ENCODE results near the gene EFHD2. TPM values are rescaled to one million over a fixed set of nuclear protein-coding genes. Genes with fewer than 3 reads are reported as not detected.

The EFHD2 gene
- total RNA-seq, 4 donors from 2014 or later = 84.2 to 236 (median 196) TPM

DNA sequence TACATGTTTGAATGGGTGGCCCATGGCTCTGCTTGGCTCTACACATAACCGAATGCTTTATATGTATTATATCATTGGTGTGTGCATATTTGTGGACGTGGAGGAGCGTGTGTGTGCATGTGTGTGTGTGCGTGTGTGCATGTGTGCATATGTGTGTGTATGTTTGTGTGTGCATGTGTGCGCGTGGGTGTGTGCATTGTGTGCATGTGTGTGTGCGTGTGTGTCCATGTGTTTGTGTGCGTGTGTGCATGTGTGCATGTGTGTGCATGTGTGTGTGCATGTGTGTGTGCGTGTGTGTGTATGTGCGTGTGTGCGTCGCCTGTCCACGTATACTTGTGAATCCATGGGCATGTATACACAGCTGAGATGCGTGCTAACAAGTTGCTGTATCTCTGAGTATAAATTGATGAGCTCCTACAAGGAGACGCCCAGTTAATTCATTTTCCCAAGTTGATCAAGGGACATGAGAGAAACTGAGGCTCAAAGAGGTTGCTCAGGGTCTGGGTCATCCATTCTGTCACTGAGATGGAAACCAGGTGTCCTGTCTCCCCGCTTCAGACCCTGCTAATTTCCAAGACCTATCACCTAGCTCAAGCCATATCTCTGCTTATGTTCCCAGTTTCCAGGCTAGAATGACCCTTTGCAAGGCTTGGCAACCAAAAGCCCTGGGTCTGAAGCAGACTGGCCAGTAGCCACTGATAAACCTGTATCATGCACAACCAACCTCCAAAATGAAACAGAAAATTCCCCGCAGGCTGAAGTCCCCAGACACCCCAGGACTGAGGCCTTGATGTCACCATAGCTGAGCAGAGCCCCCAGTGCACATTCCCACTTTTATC lies 25.8 kb downstream of the EFHD2 start:
- Histone ChIP-seq H3K4me3 (no peak overlapping the region), H3K9me3 (no peaks in the 10 kb centered on the region), H3K36me3 (peaks cover 0 to 6% (median 0%) of the 10 kb centered on the region in 3 donors), H3K4me1 (peaks cover 0 to 8% (median 0%) of the 10 kb centered on the region in 4 donors), H3K27me3 (no peaks in the 10 kb centered on the region), H3K27ac (no peak overlapping the region)
- no peak for DNase-seq
- TF ChIP-seq, protein P1, sequence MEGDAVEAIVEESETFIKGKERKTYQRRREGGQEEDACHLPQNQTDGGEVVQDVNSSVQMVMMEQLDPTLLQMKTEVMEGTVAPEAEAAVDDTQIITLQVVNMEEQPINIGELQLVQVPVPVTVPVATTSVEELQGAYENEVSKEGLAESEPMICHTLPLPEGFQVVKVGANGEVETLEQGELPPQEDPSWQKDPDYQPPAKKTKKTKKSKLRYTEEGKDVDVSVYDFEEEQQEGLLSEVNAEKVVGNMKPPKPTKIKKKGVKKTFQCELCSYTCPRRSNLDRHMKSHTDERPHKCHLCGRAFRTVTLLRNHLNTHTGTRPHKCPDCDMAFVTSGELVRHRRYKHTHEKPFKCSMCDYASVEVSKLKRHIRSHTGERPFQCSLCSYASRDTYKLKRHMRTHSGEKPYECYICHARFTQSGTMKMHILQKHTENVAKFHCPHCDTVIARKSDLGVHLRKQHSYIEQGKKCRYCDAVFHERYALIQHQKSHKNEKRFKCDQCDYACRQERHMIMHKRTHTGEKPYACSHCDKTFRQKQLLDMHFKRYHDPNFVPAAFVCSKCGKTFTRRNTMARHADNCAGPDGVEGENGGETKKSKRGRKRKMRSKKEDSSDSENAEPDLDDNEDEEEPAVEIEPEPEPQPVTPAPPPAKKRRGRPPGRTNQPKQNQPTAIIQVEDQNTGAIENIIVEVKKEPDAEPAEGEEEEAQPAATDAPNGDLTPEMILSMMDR (IDR thresholded peaks at IDR 0.05) = no peak
- no peak for TF ChIP-seq POLR2A (IDR thresholded peaks at IDR 0.05)

DNA sequence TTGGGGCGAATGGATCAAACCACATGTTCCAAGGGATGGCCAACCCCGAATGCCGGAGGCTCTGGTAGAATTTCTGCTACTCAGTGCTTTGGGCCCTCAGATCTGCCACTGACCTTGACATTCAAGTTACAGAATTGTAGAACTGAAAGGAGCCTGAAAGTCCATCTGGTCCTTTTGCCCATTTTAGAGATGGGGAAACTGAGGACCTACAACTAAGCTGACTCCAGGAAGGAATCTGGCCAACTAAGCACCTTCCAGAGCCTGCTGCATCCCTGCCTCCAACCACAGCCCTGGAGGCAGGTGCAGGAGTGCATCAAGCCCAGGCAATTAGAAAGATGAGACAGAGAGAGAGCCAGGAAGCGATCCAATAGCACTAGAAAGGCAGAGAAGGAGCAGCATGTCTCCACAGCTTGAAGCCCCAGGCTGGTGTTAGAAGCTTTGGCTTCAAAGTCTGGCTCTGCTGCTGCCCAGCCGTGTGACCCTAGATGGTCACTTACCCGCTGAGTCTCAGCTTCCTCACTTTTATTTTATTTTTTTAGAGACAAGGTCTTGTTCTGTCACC lies 27.3 kb downstream of the EFHD2 start:
- Histone ChIP-seq H3K4me3 (no peak overlapping the region), H3K9me3 (no peaks in the 10 kb centered on the region), H3K36me3 (no peaks in the 10 kb centered on the region), H3K4me1 (peaks cover 0 to 8% (median 0%) of the 10 kb centered on the region in 4 donors), H3K27ac (no peak overlapping the region), H3K27me3 (no peaks in the 10 kb centered on the region)
- TF ChIP-seq, protein P1 (IDR thresholded peaks at IDR 0.05) = no peak
- no peak for TF ChIP-seq POLR2A (IDR thresholded peaks at IDR 0.05)
- no peak for DNase-seq

DNA sequence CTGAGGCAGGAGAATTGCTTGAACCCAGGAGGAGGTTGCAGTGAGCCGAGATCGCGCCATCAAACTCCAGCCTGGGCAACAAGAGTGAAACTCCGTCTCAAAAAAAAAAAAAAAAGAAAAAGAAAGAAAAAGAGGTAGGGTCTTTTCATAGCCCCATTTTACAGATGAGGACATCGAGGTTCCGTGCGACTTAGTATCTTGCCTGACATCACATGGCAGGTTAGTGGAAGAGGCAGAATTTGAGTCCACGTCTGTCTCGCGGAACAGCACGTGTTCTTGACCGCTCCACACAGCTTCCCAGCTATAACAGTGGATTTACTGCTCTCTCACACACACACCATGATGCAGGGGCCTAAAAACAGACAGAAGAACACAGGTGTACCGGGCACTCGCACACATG lies 29.6 kb downstream of the EFHD2 start:
- Histone ChIP-seq H3K9me3 (no peaks in the 10 kb centered on the region), H3K27me3 (no peaks in the 10 kb centered on the region), H3K27ac (no peak overlapping the region), H3K36me3 (no peaks in the 10 kb centered on the region), H3K4me1 (no peaks in the 10 kb centered on the region), H3K4me3 (no peak overlapping the region)
- TF ChIP-seq, protein P1 (IDR thresholded peaks at IDR 0.05) = no peak
- TF ChIP-seq POLR2A (IDR thresholded peaks at IDR 0.05) = no peak
- DNase-seq = no peak

DNA sequence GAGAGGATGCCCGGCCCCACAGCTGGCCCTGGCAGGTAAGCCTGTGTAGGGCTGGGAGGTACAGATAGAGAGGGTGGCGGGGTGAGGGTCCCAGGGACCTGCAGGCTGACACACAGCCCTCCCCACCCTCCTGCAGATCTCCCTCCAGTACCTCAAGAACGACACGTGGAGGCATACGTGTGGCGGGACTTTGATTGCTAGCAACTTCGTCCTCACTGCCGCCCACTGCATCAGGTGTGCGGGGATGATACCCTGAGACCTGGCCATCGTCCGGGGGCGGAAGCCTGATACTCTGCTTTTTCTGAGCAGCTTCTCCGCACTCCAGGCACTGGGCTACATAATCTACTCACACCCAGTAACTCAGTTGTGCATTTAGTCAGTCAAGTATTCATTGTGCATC lies 30.7 kb downstream of the EFHD2 start:
- no peak for DNase-seq
- Histone ChIP-seq H3K27ac (no peak overlapping the region), H3K4me1 (no peaks in the 10 kb centered on the region), H3K4me3 (no peak overlapping the region), H3K36me3 (no peaks in the 10 kb centered on the region), H3K27me3 (no peaks in the 10 kb centered on the region), H3K9me3 (no peaks in the 10 kb centered on the region)
- no peak for TF ChIP-seq POLR2A (IDR thresholded peaks at IDR 0.05)
- TF ChIP-seq, protein P1 (IDR thresholded peaks at IDR 0.05) = no peak

DNA sequence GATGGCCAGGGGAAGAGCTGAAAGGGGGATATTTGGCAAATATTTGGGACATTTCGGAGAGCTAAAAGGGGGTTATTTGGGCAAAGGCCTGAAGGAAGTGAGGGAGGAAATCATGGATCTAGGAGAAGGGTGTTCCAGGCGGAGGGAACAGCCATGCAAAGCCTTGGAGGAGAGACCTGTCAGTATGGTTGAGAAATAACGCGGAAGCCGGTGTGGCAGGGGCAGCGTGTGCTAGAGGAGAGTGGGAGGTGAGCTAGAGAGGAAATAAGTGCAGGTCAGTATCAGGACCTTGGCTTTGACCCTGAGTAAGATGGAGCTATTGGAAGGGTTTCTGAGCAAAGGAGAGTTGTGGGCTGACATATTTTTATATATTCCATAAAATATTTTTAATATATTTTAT lies 31.6 kb downstream of the EFHD2 start:
- Histone ChIP-seq H3K36me3 (no peaks in the 10 kb centered on the region), H3K4me3 (no peak overlapping the region), H3K27ac (no peak overlapping the region), H3K27me3 (no peaks in the 10 kb centered on the region), H3K4me1 (no peaks in the 10 kb centered on the region), H3K9me3 (no peaks in the 10 kb centered on the region)
- TF ChIP-seq, protein P1 (IDR thresholded peaks at IDR 0.05) = no peak
- TF ChIP-seq POLR2A (IDR thresholded peaks at IDR 0.05) = no peak
- no peak for DNase-seq

All from Peyer's patch (tissue), 4 donors.